ENCODE measurements around the gene CCDC24. TPM values are rescaled to one million over a fixed set of nuclear protein-coding genes. Genes with fewer than 3 reads are reported as not detected.

CCDC24 gene
- total and polyA plus RNA-seq, 2 donors (not counting 3 experiments of a cell fraction or from before 2014, with no cell fraction given): 2.2 to 3.1 TPM

- TF ChIP-seq POLR2A (IDR thresholded peaks at IDR 0.05; ENCODE audit: low read depth, low read length) (no peak), GATA2 (IDR thresholded peaks at IDR 0.05; ENCODE audit: insufficient read depth, insufficient read length, low read depth, low read length) (no peak), MYC (IDR thresholded peaks at IDR 0.05; ENCODE audit: low read depth, low read length) (no peak), MAX (IDR thresholded peaks at IDR 0.05; ENCODE audit: insufficient read depth, insufficient read length) (no peak)
- dilution Hi-C loops (cut with MboI; ENCODE audit: extremely low pct_ligation_motif_present, low sequenced_read_pairs): no loop called here
- Histone ChIP-seq H4K20me1 (replicated peaks; ENCODE audit: control insufficient read depth, extremely low read depth, insufficient read depth, low read length) (no peaks in the 10 kb centered on the region), H3K4me2 (ENCODE audit: insufficient read depth, low read length) (no peak overlapping the region), H3K27me3 (ENCODE audit: control insufficient read depth in 2 of 2, insufficient read depth in 2 of 2, low read length in 2 of 2) (no peaks in the 10 kb centered on the region), H3K4me1 (ENCODE audit: control insufficient read depth, extremely low read depth, insufficient read depth, low read length) (peaks cover 7% of the 10 kb centered on the region), H3K4me3 (replicated peaks in 1 of 3; ENCODE audit: insufficient read depth in 1 of 3, low read depth in 1 of 3, low read length in 3 of 3) (no peak overlapping the region), H3K9me1 (replicated peaks; ENCODE audit: control insufficient read depth, extremely low read depth, insufficient read depth, low read length) (no peaks in the 10 kb centered on the region), H3K36me3 (ENCODE audit: control insufficient read depth in 2 of 2, extremely low read depth in 1 of 2, insufficient read depth in 2 of 2, low read length in 2 of 2) (no peaks in the 10 kb centered on the region), H3K27ac (ENCODE audit: insufficient read depth, low read depth, low read length) (no peak overlapping the region), H3K9ac (replicated peaks; ENCODE audit: extremely low read depth, insufficient read depth, low read length) (no peak overlapping the region), H2AFZ (ENCODE audit: low read depth, low read length) (no peak overlapping the region), H3K79me2 (ENCODE audit: control insufficient read depth, insufficient read depth, low read length) (no peaks in the 10 kb centered on the region), H3K9me3 (replicated peaks; ENCODE audit: control insufficient read depth, insufficient read depth, low read length) (no peaks in the 10 kb centered on the region)
- DNase-seq (ENCODE audit: low read depth, low spot score): no peak
- BruUV-seq (replicated peaks): no TSS peak
- CTCF ChIA-PET: interaction anchor here (1.2 to 4.8 kb wide), 3 partner anchors 14 to 270 kb away, joined by 3 to 101 read pairs (median 7); no protein-coding TSS in a partner anchor
- no peak for FAIRE-seq
- intact Hi-C loops (cut with micrococcal nuclease): loop anchor here (5.0 kb wide), 1 partner anchor 41 kb away; the partner anchor contains the start of gene CCDC24
- POLR2A ChIA-PET: no interaction called here
These were observed 42.4 kb downstream of the CCDC24 start for GRCh38 chr1:44033756-44034155.

- no peak for FAIRE-seq
- Histone ChIP-seq H3K4me3 (replicated peaks in 1 of 3; ENCODE audit: insufficient read depth in 1 of 3, low read depth in 1 of 3, low read length in 3 of 3) (no peak overlapping the region), H3K27me3 (ENCODE audit: control insufficient read depth in 2 of 2, insufficient read depth in 2 of 2, low read length in 2 of 2) (no peaks in the 10 kb centered on the region), H3K9ac (replicated peaks; ENCODE audit: extremely low read depth, insufficient read depth, low read length) (no peak overlapping the region), H3K9me1 (replicated peaks; ENCODE audit: control insufficient read depth, extremely low read depth, insufficient read depth, low read length) (no peaks in the 10 kb centered on the region), H3K9me3 (replicated peaks; ENCODE audit: control insufficient read depth, insufficient read depth, low read length) (no peaks in the 10 kb centered on the region), H3K27ac (ENCODE audit: insufficient read depth, low read depth, low read length) (no peak overlapping the region), H3K79me2 (ENCODE audit: control insufficient read depth, insufficient read depth, low read length) (no peaks in the 10 kb centered on the region), H3K4me2 (ENCODE audit: insufficient read depth, low read length) (no peak overlapping the region), H3K4me1 (ENCODE audit: control insufficient read depth, extremely low read depth, insufficient read depth, low read length) (peaks cover 5% of the 10 kb centered on the region), H3K36me3 (ENCODE audit: control insufficient read depth in 2 of 2, extremely low read depth in 1 of 2, insufficient read depth in 2 of 2, low read length in 2 of 2) (no peaks in the 10 kb centered on the region), H4K20me1 (replicated peaks; ENCODE audit: control insufficient read depth, extremely low read depth, insufficient read depth, low read length) (no peaks in the 10 kb centered on the region), H2AFZ (ENCODE audit: low read depth, low read length) (no peak overlapping the region)
- intact Hi-C loops (cut with micrococcal nuclease) (loop anchor here (5.0 kb wide), 1 partner anchor 42 kb away; the partner anchor contains the start of gene CCDC24), dilution Hi-C loops (cut with MboI; ENCODE audit: extremely low pct_ligation_motif_present, low sequenced_read_pairs) (no loop called here)
- no TSS peak for BruUV-seq (replicated peaks)
- ChIA-PET CTCF (interaction anchor here (1.7 to 4.8 kb wide), 3 partner anchors 14 to 271 kb away, joined by 7 to 101 read pairs (median 58); no protein-coding TSS in a partner anchor), POLR2A (no interaction called here)
- TF ChIP-seq GATA2 (IDR thresholded peaks at IDR 0.05; ENCODE audit: insufficient read depth, insufficient read length, low read depth, low read length) (no peak), FOS (IDR thresholded peaks at IDR 0.05; ENCODE audit: borderline replicate concordance, insufficient read depth, low read length) (no peak), EZH2 (IDR thresholded peaks at IDR 0.05; ENCODE audit: borderline replicate concordance, low read depth, low read length, severe bottlenecking) (no peak), POLR2A (IDR thresholded peaks at IDR 0.05; ENCODE audit: low read depth, low read length) (no peak), CTCF (IDR thresholded peaks at IDR 0.05; ENCODE audit: extremely low read depth in 1 of 2, insufficient read depth in 1 of 2, low read depth in 1 of 2, low read length in 2 of 2) (no peak), MYC (IDR thresholded peaks at IDR 0.05; ENCODE audit: low read depth, low read length) (no peak), JUN (IDR thresholded peaks at IDR 0.05; ENCODE audit: borderline replicate concordance, insufficient read depth, insufficient read length, low read depth) (no peak), POLR2AphosphoS5 (IDR thresholded peaks at IDR 0.05; ENCODE audit: insufficient read depth, low read depth, low read length) (no peak), MAX (IDR thresholded peaks at IDR 0.05; ENCODE audit: insufficient read depth, insufficient read length) (no peak)
- DNase-seq (ENCODE audit: low read depth, low spot score): no peak
These were observed 43.0 kb downstream of the CCDC24 start for GRCh38 chr1:44034423-44034822.

Measured in endothelial cell of umbilical vein (primary cell).